ENCODE results near the gene LIPC.

The LIPC gene

DNA sequence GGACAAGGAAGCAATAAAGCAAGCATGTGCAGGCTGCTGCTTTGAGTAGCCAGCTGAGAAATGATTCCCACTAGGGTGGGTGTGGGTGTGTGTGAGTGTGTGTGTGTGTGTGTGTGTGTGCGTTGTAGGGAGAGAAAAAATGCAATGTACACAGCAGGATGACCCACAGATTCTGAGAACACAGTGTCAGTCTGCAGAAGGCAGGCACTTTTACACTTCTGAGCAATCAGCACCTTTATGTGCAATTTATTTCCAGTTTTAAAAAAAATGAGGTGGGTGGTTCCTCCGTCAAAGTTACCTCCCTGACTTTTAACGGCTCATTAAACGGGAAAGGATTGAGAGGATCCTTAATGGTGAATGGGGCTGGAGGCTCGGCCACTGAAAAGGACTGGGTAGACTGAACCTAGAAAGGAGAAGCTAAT is 38.5 kb upstream of the LIPC start:
- ATAC-seq: no peak
- TF ChIP-seq ZFP30 (CRISPR knock-in tag; IDR thresholded peaks at IDR 0.05) (no peak), ZFP3 (CRISPR knock-in tag; IDR thresholded peaks at IDR 0.05) (no peak), CREB5 (CRISPR knock-in tag; IDR thresholded peaks at IDR 0.05; ENCODE audit: low read depth) (no peak), CSDC2 (CRISPR knock-in tag; IDR thresholded peaks at IDR 0.05) (no peak), OSR1 (CRISPR knock-in tag; IDR thresholded peaks at IDR 0.05) (no peak), GLIS3 (CRISPR knock-in tag; IDR thresholded peaks at IDR 0.05) (no peak), TCF4 (CRISPR knock-in tag; IDR thresholded peaks at IDR 0.05; ENCODE audit: borderline replicate concordance) (no peak)
- TF ChIP-seq, protein P1, sequence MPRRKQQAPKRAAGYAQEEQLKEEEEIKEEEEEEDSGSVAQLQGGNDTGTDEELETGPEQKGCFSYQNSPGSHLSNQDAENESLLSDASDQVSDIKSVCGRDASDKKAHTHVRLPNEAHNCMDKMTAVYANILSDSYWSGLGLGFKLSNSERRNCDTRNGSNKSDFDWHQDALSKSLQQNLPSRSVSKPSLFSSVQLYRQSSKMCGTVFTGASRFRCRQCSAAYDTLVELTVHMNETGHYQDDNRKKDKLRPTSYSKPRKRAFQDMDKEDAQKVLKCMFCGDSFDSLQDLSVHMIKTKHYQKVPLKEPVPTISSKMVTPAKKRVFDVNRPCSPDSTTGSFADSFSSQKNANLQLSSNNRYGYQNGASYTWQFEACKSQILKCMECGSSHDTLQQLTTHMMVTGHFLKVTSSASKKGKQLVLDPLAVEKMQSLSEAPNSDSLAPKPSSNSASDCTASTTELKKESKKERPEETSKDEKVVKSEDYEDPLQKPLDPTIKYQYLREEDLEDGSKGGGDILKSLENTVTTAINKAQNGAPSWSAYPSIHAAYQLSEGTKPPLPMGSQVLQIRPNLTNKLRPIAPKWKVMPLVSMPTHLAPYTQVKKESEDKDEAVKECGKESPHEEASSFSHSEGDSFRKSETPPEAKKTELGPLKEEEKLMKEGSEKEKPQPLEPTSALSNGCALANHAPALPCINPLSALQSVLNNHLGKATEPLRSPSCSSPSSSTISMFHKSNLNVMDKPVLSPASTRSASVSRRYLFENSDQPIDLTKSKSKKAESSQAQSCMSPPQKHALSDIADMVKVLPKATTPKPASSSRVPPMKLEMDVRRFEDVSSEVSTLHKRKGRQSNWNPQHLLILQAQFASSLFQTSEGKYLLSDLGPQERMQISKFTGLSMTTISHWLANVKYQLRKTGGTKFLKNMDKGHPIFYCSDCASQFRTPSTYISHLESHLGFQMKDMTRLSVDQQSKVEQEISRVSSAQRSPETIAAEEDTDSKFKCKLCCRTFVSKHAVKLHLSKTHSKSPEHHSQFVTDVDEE (CRISPR knock-in tag; IDR thresholded peaks at IDR 0.05): no peak
- TF ChIP-seq, protein P2, sequence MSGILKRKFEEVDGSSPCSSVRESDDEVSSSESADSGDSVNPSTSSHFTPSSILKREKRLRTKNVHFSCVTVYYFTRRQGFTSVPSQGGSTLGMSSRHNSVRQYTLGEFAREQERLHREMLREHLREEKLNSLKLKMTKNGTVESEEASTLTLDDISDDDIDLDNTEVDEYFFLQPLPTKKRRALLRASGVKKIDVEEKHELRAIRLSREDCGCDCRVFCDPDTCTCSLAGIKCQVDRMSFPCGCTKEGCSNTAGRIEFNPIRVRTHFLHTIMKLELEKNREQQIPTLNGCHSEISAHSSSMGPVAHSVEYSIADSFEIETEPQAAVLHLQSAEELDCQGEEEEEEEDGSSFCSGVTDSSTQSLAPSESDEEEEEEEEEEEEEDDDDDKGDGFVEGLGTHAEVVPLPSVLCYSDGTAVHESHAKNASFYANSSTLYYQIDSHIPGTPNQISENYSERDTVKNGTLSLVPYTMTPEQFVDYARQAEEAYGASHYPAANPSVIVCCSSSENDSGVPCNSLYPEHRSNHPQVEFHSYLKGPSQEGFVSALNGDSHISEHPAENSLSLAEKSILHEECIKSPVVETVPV (CRISPR knock-in tag; IDR thresholded peaks at IDR 0.05): no peak

DNA sequence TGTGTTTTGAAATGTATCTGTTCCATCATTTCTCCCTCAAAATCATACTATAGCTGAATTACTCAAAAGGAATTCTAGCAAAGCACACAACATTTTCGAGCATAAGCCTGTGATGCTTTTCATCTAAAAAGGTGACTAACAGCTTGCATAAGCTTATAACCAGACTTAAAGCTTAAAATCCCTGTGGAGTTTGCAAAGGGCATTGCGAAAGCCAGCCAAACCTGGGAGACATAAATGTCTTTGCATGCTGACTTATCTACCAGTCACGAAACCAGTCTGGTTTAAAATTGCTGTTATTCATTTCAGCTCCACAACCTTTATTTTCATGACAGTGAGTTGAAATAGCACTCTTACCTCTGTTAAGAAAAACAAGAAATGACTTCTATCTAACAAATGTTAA is 35.6 kb upstream of the LIPC start:
- TF ChIP-seq, protein P3, sequence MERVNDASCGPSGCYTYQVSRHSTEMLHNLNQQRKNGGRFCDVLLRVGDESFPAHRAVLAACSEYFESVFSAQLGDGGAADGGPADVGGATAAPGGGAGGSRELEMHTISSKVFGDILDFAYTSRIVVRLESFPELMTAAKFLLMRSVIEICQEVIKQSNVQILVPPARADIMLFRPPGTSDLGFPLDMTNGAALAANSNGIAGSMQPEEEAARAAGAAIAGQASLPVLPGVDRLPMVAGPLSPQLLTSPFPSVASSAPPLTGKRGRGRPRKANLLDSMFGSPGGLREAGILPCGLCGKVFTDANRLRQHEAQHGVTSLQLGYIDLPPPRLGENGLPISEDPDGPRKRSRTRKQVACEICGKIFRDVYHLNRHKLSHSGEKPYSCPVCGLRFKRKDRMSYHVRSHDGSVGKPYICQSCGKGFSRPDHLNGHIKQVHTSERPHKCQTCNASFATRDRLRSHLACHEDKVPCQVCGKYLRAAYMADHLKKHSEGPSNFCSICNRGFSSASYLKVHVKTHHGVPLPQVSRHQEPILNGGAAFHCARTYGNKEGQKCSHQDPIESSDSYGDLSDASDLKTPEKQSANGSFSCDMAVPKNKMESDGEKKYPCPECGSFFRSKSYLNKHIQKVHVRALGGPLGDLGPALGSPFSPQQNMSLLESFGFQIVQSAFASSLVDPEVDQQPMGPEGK (CRISPR knock-in tag; IDR thresholded peaks at IDR 0.05; ENCODE audit: borderline replicate concordance): no peak
- TF ChIP-seq ZC3H10 (CRISPR knock-in tag; IDR thresholded peaks at IDR 0.05): no peak
- ATAC-seq: no peak

- TF ChIP-seq ZNF70 (CRISPR knock-in tag; IDR thresholded peaks at IDR 0.05): no peak
- no peak for TF ChIP-seq ISL1 (CRISPR knock-in tag; IDR thresholded peaks at IDR 0.05)
- TF ChIP-seq PPARA (CRISPR knock-in tag; IDR thresholded peaks at IDR 0.05; ENCODE audit: borderline replicate concordance): no peak
- no peak for TF ChIP-seq OSR1 (CRISPR knock-in tag; IDR thresholded peaks at IDR 0.05)
- TF ChIP-seq POU6F1 (CRISPR knock-in tag; IDR thresholded peaks at IDR 0.05; ENCODE audit: borderline replicate concordance, low read depth): no peak
- TF ChIP-seq TOX (CRISPR knock-in tag; IDR thresholded peaks at IDR 0.05; ENCODE audit: borderline replicate concordance): no peak
- no peak for TF ChIP-seq SNAI2 (CRISPR knock-in tag; IDR thresholded peaks at IDR 0.05)
- TF ChIP-seq ZFP3 (CRISPR knock-in tag; IDR thresholded peaks at IDR 0.05): no peak
- TF ChIP-seq ESRRG (CRISPR knock-in tag; IDR thresholded peaks at IDR 0.05): no peak
- no peak for TF ChIP-seq ZNF8 (CRISPR knock-in tag; IDR thresholded peaks at IDR 0.05)
- TF ChIP-seq, protein P2 (CRISPR knock-in tag; IDR thresholded peaks at IDR 0.05): no peak
- no peak for TF ChIP-seq ZC3H10 (CRISPR knock-in tag; IDR thresholded peaks at IDR 0.05)
- TF ChIP-seq ZNF565 (CRISPR knock-in tag; conservative IDR thresholded peaks at IDR 0.05; ENCODE audit: low read depth): no peak
- TF ChIP-seq, protein P3 (CRISPR knock-in tag; IDR thresholded peaks at IDR 0.05; ENCODE audit: borderline replicate concordance): no peak
- TF ChIP-seq, protein P1 (CRISPR knock-in tag; IDR thresholded peaks at IDR 0.05): no peak
- TF ChIP-seq CSDC2 (CRISPR knock-in tag; IDR thresholded peaks at IDR 0.05): no peak
- no peak for TF ChIP-seq BACH2 (CRISPR knock-in tag; IDR thresholded peaks at IDR 0.05; ENCODE audit: borderline replicate concordance)
- no peak for TF ChIP-seq TCF4 (CRISPR knock-in tag; IDR thresholded peaks at IDR 0.05; ENCODE audit: borderline replicate concordance)
- no peak for ATAC-seq
These were observed 33.7 kb upstream of the LIPC start for GRCh38 chr15:58398071-58398470.

Measured in SK-N-SH treated with all-trans-retinoic acid at 6 μM for 48 hours (cell line).